ENCODE measurements around the gene PIAS4. TPM values are rescaled to one million over a fixed set of nuclear protein-coding genes. Genes with fewer than 3 reads are reported as not detected.

The PIAS4 gene
- total RNA-seq, 1 donor, result 23.8 TPM

DNA sequence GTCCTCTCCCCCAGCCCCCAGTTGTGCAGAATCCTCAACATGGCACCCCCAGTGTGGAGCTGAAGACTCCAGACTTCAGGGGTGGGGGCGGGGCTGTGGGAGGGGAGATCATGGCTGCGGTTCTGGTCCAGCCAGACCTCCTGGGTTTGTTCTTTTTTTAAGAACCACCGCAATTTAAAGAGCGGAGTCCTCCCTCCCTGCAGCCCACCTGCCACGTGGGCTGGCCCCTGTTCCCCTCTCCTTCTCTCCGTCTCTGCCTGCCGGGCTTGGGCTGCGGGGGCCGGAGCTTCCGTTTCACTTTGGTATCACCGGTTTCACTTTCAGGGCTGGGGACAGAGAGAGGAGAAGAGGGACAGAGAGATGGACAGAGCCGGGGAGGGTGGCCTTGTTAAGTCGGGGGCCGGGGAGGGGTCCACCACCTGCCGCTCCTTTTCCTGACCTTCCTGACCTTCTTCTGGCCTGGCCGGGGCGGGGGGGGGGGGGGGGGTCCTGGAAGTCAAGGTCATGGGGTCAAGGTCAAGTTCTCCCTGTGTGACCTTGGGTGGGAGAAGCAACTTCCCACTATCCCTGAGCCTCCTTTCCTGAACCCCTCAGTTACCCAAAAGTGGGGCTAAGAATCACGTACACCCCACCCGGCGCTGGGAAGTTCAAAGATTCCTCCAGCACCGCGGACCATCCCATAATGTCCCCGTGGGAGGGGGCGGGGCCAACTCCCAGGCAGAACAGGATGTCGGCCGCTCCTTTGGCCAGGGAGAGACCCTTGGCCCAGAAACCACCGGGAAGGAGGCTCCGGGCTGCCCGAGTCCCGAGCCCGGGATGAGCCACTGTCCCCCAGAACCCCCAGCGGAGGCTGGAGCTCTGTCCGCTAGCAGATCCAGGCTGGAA lies 70.5 kb downstream of the PIAS4 start:
- TF ChIP-seq, protein P1, sequence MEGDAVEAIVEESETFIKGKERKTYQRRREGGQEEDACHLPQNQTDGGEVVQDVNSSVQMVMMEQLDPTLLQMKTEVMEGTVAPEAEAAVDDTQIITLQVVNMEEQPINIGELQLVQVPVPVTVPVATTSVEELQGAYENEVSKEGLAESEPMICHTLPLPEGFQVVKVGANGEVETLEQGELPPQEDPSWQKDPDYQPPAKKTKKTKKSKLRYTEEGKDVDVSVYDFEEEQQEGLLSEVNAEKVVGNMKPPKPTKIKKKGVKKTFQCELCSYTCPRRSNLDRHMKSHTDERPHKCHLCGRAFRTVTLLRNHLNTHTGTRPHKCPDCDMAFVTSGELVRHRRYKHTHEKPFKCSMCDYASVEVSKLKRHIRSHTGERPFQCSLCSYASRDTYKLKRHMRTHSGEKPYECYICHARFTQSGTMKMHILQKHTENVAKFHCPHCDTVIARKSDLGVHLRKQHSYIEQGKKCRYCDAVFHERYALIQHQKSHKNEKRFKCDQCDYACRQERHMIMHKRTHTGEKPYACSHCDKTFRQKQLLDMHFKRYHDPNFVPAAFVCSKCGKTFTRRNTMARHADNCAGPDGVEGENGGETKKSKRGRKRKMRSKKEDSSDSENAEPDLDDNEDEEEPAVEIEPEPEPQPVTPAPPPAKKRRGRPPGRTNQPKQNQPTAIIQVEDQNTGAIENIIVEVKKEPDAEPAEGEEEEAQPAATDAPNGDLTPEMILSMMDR (IDR thresholded peaks at IDR 0.05; ENCODE audit: insufficient read depth, low read length), result no peak
- peak overlapping the region; percentile 58 for H3K4me3 ChIP-seq (ENCODE audit: low read depth, low read length)
- DNase-seq (ENCODE audit: low read depth), result no peak

DNA sequence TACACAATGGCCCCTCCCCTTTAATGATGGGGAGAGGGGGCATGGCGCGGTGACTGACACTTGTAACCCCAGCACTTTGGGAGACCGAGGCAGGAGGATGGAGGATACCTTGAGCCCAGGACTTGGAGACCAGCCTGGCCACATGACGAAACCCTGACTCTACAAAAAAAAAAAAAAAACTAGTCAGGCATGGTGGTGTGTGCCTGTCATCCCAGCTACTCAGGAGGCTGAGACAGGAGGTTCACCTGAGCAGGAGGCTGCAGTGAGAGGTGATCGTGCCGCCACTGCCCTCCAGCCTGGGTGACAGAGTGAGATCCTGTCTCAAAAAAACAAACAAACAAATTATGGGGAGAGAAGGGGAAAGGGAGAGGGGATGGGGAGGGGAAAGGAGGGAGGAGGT lies 72.9 kb downstream of the PIAS4 start:
- DNase-seq (ENCODE audit: low read depth), result no peak

DNA sequence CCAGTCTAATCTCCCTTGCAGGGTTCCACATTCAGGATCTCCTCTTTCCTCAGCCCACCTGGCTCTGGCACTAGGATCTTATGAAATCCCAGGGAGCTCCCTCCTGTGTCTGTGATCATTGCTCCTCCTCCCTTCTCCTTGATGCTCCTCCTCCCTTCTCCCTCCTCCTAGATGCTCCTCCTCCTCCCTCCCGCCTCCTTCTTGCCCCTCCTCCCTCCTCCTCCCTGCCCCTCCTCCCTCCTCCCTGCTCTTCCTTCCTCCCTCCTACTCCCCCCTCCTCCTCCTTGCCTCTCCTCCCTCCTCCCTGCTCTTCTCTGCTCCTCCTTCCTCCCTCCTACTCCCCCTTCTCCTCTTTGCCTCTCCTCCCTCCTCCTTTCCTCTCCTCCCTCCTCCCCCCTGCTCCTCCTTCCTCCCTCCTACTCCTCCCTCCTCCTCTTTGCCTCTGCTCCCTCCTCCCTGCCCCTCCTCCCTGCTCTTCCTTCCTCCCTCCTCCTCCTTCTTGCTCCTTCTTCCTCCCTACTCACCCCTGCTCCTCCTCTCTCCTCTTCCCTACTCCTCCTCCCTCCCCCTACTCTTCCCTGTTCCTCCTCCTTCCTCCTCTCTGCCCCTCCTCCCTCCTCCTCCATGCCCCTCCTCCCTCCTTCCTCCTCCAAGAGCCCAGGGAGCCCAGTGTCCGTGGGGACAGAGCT lies 74.0 kb downstream of the PIAS4 start:
- DNase-seq (ENCODE audit: low read depth), result no peak

More for the DNA sequence above, 72.9 kb downstream of the PIAS4 start:
- H3K4me3 ChIP-seq (ENCODE audit: low read depth, low read length), result no peak overlapping the region
- TF ChIP-seq, protein P1 (IDR thresholded peaks at IDR 0.05; ENCODE audit: insufficient read depth, low read length), result no peak

GRCh38 chr19:4082172-4082571 lies 74.6 kb downstream of the PIAS4 start:
- H3K4me3 ChIP-seq (ENCODE audit: low read depth, low read length), result no peak overlapping the region
- DNase-seq (ENCODE audit: low read depth), result no peak
- TF ChIP-seq, protein P1 (IDR thresholded peaks at IDR 0.05; ENCODE audit: insufficient read depth, low read length), result no peak

More for the DNA sequence above, 74.0 kb downstream of the PIAS4 start:
- TF ChIP-seq, protein P1 (IDR thresholded peaks at IDR 0.05; ENCODE audit: insufficient read depth, low read length), result no peak
- no peak overlapping the region for H3K4me3 ChIP-seq (ENCODE audit: low read depth, low read length)

- no peak for DNase-seq (ENCODE audit: low read depth)
- TF ChIP-seq, protein P1 (IDR thresholded peaks at IDR 0.05; ENCODE audit: insufficient read depth, low read length), result no peak
- H3K4me3 ChIP-seq (ENCODE audit: low read depth, low read length), result no peak overlapping the region
Measured at GRCh38 chr19:4083677-4084546, 76.4 kb downstream of the PIAS4 start.

DNA sequence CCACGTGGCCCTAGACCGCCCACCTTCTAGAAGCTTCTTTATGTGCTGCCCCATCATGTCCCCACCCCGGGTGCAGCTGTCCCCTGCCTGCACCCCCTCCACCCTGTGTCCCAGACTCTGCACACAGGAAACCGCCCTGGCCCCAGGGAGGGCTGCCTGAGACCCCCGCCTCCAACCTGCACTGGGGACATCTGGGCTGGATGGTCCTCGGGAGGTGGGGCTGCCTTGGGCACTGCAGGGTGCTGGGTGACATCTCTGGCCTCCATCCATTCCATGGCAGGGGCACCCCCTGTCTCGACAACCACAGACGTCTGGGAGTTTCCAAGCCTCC lies 77.0 kb downstream of the PIAS4 start:
- no peak for DNase-seq (ENCODE audit: low read depth)
- H3K4me3 ChIP-seq (ENCODE audit: low read depth, low read length), result no peak overlapping the region

More for the DNA sequence above, 77.0 kb downstream of the PIAS4 start:
- TF ChIP-seq, protein P1 (IDR thresholded peaks at IDR 0.05; ENCODE audit: insufficient read depth, low read length), result no peak
